GM21723 (cell line): ENCODE results near the gene PHLPP1.

Source experiments
- ATAC-seq: cut with Tn5 transposase; IDR thresholded peaks from one replicate; pipeline ENCODE4 v1.9.1; 2021; ENCODE audit warnings: mild to moderate bottlenecking, moderate library complexity; ENCODE audit not compliant: unreplicated experiment

PHLPP1 gene

GRCh38 chr18:62771494-62772270 lies 56.3 kb downstream of the PHLPP1 start:
- ATAC-seq: peak; percentile 69

- no peak for ATAC-seq
Observed at GRCh38 chr18:62772860-62773584, 57.7 kb downstream of the PHLPP1 start.

GRCh38 chr18:62773691-62774090 lies 58.4 kb downstream of the PHLPP1 start:
- no peak for ATAC-seq

GRCh38 chr18:62776024-62776570 lies 60.8 kb downstream of the PHLPP1 start:
- ATAC-seq: no peak

GRCh38 chr18:62777814-62778213 lies 62.5 kb downstream of the PHLPP1 start:
- ATAC-seq: no peak

GRCh38 chr18:62778976-62779869 lies 63.9 kb downstream of the PHLPP1 start:
- no peak for ATAC-seq

GRCh38 chr18:62781262-62781661 lies 65.9 kb downstream of the PHLPP1 start:
- no peak for ATAC-seq

GRCh38 chr18:62781893-62782292 lies 66.6 kb downstream of the PHLPP1 start:
- ATAC-seq: no peak

- no peak for ATAC-seq
Observed at GRCh38 chr18:62784338-62784965, 69.1 kb downstream of the PHLPP1 start.

- ATAC-seq: no peak
Observed at GRCh38 chr18:62784966-62785413, 69.6 kb downstream of the PHLPP1 start.

- no peak for ATAC-seq
Observed at GRCh38 chr18:62786689-62787088, 71.3 kb downstream of the PHLPP1 start.

- ATAC-seq: no peak
Observed at GRCh38 chr18:62788111-62788510, 72.8 kb downstream of the PHLPP1 start.

- no peak for ATAC-seq
Observed at GRCh38 chr18:62788876-62789275, 73.5 kb downstream of the PHLPP1 start.

- no peak for ATAC-seq
Observed at GRCh38 chr18:62790871-62791772, 75.8 kb downstream of the PHLPP1 start.

GRCh38 chr18:62792016-62792415 lies 76.7 kb downstream of the PHLPP1 start:
- no peak for ATAC-seq

- no peak for ATAC-seq
Observed at GRCh38 chr18:62795813-62796212, 80.5 kb downstream of the PHLPP1 start.

GRCh38 chr18:62796216-62796621 lies 80.9 kb downstream of the PHLPP1 start:
- ATAC-seq: no peak

GRCh38 chr18:62797329-62797728 lies 82.0 kb downstream of the PHLPP1 start:
- no peak for ATAC-seq

GRCh38 chr18:62799977-62800376 lies 84.6 kb downstream of the PHLPP1 start:
- no peak for ATAC-seq
